Middle frontal gyrus (tissue), 1 donor: Measurements from ENCODE around the gene BMPR1B.

ENCODE experiments used
- DNase-seq: peaks from one replicate; pipeline ENCODE4 v3.0.0-alpha.2; 2015; ENCODE audit warnings: low spot score; ENCODE audit errors: extremely low spot score

BMPR1B gene

DNA sequence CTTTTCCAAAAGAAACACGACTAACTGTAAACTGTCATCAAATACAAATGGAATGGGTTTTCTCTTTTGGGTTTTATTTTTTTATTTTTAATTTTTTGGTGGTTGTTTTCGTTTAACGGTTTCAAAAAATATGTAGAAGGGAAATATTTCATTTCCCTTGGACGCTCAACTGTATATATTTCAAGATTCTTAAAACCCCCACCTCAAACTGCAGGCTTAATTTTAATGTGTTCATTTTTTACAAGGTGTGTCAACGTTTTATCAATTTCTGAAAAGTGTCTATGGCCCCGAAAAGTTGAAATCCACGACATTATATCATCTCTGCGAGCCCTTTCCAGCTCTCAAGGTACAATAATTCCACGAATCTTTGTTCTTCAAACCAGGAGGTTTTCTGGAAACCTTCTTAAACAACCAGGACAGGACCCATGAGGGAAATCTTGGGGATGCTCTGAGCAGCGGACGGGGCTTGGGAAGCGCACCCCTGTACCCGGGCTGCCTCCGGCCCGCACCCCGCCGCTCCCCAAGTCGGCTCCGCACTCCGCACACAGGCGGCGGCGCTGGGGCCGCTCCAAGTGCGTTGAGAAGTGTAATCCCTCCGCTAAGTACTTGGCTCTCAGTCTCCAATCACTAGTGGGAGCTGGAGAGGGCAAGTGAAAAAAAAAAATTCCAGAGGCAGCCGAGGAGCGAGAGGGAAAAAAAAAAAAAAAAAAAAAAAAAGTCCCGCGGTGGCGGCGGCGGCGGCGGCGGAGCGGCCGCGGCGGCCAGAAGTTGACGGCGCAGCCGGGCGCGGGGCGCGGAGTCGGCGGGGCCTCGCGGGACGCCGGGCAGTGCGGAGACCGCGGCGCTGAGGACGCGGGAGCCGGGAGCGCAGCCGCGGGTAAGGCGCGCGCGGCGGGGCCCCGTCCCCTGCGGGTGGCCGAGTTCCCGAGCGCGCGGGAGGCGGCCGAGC, at the start of gene BMPR1B:
TSS of gene BMPR1B (plus strand) at position 764 of the 949 bp plus-strand sequence. CDS start 346,470 bp downstream, outside the sequence.
- DNase-seq, result no peak

DNA sequence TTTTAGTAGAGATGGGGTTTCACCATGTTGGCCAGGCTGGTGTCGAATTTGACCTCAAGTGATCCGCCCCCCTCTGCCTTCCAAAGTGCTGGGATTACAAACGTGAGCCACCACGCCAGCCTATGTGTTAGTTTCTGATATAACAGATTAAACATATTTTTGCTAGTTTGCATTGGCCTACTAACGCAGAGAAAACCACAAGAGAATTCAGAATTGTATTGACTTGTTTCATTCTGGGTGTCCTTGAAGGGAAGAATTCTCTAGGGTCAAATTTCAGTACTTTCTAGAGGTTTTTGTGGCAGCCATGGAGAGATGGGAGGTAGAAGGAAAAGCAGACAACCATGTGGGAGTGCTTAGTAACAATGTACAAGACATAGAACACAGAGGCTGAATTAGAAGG, 46.1 kb upstream of the BMPR1B start:
- DNase-seq, result no peak

DNA sequence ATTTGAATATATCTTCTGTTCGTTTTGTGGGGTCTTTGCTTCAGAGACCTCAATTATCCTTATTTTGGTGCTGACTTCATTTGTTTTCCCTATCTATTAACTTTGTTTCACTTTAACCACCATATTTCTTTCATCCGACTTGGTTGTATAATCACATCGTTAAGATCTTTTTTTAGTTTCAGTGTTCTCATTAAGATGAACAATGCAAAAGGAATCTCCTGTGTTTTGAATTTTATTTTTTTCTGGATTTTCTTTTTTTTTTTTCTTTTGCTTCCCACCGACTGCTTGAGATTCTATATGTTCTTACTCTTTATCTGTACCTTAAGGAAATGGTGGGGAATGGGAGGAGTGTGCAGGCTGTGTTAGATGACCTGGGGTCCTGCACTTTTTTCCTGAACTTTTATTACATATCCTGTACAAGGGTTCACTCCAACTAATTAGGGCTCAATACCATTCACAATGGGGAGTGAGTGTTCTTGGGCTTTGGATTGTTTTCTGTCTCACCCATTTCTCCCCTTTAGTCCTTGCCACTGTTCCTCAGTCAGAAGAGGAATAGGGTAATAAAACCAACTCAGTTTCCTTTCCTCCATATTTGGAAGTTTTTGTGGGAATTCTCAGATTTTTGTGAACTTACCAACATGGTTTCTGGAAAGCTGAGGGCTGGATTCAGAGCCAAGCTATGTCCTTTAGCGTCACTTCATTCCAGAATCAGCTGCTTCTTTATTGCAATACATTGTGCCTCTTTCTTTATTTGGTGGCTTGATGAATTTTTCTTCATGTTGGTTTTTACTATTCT, 43.2 kb upstream of the BMPR1B start:
- DNase-seq, result no peak

DNA sequence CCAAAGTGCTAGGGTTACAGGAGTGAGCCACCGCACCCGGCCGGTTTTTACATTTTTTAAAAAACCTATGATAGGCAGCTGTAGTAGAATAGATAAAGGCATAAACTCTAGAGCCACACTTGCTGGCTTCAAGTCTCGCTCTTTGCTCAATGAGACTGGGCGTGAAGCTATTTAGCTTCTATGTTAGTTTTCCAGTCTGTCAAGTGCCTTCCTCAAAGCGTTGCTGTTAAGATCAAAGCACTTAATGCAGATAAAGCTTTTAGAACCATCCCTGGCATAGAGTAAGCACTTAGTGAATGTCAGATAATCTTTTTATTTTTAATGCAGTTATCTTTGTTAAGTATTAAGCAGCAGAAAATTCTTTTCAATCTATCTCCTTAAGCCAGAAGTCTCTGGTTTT, 42.0 kb upstream of the BMPR1B start:
- DNase-seq, result no peak

DNA sequence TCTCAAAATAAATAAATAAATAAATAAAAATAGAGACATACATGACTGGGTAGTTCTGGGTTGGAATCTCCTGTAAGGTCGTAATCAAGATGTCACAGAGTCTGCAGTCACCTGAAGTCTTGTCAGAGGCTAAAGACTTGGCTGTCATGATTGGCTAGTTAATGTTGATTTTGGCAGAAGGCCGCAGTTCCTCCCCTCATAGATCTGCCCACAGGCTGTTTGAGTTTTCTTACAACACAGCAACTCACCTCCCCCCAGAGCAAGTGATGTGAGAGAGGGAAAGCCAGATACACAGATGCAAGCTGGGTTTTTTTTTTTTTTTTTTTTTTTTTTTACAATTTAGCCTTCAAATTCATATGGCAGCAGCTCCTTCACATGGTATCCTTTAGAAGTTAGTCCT, 36.4 kb upstream of the BMPR1B start:
- no peak for DNase-seq

DNA sequence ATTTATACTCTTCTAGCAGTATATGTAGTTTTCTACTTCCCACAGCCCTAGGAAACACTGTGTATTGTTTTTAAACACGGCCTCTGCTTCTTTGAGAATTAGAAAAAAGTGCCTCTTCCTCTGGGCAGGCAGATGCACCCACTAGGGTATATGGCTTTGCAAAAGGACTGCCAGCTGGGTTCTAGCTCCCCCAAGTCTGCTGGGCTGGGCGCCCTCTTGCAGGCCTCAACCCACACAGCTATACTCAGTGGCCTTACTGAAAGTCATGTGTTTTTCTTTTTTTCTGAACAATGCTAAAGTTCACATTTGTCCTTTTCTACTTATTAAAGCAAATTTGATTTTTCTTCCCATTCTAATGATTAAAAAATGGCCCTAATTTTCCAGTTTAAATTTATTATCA, 35.5 kb upstream of the BMPR1B start:
- no peak for DNase-seq

DNA sequence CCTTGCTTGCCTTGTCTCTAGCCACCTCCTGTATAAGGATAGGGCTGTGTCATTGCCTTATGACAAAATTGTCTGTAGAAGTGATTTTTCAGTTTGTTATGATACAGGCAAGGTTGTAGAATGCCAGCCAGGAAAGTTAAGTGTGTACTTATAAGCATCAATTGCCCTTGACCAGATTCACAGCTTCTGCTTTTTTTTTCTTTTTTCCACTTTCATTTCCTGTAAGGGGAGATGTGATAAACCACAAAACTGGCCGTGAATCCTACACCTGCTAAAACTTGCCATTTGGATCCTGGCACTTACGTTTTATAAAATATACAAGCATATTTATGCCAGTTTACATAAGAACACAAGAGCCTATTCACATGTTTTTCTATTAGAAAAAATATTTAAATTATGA, 35.0 kb upstream of the BMPR1B start:
- DNase-seq, result no peak

DNA sequence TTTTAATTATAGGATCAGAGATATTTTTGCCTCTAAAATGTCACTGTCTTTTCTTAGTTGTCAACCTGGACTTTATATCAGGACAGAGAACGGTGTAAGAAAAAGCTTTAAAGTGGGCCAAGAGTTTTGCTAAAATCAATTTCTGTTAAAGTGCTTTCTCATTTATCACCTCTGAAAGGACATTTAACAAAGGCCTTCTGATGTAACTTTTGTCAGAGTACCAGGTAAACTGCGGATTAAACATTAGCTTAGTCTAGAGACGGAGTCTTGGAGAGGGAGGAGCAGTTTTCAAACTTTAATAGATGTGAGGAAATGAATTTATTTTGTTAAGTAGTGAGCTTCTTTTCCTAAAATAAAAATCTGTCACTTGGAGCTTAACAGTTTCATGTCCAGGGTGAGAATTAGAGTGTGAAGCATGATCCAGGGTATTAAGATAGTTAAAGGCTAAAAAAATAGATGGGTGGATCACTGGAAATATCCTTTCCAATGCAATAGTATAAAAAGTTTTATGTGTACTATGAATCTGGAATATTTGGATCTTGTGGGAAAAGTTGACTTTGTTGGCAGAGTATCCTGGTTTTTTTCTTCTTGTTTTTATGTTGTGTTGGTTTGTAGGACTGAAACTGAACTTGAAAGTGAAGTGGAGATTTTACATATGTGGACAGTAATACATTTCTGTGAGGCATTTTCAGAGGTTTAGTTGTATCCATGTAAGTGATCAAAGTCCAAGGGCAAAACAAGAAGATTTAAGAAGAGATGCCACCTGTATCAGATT, 33.6 kb upstream of the BMPR1B start:
- DNase-seq, result no peak

DNA sequence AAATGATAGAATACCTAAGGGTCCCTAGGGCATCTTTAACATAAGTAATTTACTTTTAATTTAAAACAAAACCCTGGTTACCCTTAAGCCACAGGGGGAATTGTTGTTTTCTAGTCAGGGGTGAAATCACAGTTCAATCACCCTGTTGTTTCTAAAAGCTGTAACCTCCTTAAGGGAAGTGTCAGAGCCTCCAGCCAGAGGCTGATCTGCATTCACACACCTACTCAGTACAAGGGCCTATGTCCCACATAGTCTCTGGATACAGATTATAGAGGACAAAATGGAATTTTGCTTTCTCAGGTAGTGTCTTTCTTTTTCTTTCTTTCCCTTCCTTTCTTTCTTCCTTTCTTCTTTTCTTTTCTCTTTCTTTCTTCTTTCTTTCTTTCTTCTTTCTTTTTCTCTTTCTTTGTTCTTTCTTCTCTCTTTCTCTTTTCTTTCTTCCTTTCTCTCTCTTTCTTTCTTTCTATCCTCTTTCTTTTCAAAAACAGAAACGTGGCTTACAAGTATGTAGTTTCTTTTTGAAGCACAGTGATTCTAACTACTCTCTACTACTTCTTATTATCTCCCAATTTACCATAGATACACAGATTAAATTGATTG, 31.1 kb upstream of the BMPR1B start:
- no peak for DNase-seq

DNA sequence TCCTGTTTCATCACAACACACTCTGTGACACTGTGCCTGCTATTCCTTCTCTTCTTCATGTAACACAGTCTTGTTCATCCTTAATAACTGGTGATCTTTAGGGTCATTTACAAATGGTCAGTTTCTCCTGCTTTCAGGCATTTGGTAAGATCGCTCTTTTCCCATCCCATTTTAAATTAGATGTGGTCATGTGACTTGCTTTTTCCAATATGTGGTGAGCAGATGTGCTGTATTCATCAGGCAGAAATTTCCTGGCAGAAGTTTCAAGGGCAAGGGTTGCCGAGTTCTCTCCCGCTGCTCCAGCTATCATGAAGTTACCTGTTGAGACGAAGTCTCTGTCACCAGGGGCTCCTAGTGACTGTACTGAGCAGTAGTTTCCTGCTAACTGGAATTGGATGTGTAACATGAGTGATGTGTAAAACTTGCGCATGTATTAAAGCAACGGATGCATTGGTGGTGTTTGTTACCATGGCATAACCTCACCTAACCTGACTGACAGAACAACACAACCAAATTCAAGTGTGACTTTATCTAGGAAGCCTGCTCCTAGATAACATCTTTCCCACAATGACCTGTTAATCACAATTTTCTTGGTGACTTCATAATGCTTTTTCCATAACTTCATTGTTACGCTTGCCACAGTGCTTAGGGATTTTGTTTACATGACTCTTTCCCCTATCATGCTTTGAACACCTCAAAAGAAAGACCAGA, 29.5 kb upstream of the BMPR1B start:
- no peak for DNase-seq

DNA sequence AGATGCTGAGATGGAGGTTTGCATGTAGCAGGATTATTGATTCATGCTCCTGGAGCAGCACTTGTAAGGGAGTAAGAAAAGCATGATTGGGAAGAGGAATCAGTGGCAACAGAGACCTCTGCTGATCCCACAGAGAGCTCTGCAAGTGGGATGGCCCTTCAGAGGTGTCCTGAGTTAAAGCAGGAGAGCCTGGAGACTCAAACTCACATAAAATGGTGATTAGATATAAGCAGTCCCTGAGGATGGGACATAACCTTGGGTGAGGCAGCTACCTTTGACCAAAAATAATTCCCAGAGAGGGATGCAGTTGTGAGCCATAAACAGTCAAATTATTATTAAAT, 25.4 kb upstream of the BMPR1B start:
- no peak for DNase-seq

DNA sequence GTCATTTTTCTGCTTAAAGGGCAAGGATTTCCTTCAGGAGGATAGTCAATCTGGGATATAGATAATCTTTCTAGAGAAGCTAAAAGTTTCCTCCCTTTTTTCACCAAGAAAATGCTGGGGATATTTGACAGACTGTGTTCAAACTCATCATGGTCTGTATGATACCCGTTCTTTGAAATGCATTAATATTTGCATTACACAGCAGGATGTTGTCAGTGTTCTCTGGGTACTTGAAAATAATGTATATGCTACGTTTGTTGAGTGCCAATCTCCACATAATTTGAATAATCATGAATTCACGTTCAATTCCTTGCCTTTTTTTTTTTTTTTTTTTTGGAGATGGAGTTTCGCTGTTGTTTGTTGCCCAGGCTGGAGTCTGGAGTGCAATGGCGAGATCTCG, 18.0 kb upstream of the BMPR1B start:
- no peak for DNase-seq

DNA sequence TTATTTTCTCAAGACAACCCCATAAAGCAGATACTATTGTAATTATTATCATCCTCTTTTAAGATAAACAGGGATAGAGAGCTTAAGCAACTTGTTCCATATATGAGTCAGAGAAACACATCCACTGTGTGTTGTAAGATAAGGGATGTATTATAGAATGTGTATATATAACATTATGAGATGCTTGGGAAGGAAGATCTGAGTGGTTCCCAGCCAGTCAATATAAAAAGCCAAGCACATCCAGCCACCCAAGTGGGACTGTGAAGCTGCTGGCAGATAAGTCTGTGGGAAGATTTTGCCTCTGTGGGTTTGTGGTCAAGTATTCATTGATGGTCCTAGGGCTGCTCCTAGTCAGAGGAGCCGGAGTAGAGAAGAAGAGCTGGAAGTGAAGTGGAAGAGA, 16.5 kb upstream of the BMPR1B start:
- DNase-seq, result no peak

DNA sequence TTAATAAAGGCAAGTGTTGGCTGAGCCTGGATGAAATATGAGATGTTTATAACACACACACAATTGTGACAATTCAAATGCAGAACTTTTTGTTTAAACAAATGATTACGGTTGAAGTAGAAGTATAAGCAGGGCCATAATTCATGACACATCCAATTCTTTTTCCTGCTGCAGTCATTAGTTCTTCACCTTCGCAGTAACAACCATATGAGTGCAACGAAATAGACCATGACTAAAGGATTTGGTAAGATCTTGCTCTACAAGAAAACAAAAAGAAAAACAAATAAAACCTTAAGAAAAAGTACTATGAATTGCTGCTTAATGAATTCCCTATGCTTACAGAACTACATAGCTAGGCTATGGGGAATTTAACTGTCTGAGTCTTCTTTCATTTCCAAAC, 13.9 kb upstream of the BMPR1B start:
- no peak for DNase-seq

DNA sequence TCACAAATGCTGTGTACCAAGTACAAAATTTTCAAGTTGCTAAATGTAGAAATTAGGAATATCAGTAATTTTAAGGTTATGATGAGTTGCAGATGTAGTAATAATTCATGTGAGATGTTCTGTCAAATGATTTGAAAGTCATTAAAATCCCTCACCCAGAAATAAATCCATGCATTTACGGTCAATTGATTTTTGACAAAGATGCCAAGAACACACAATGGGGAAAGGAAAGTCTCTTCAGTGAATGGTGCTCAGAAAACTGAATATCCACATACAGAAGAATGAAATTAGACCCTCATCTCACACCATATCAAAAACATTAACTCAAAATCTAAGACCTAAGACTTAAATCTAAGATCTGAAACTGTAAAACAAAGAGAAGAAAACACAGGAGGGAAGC, 12.9 kb upstream of the BMPR1B start:
- DNase-seq, result no peak

DNA sequence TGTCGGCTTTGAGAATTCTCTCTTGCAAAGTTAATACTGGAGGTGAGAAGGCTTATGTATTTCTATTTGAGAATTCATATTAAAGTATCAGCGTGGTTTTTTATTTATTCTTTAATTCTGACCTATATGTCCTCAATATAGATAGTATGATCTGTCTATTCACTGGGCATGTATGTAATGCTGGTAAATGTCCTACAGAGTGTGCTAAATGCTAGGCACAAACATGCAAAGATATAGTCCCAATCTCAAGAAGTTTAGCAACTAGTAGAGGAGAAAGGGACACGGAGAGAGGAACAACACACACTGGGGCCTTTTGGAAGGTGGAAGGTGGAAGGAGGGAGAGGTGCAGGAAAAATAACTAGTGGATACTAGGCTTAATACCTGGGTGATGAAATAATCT, 11.0 kb upstream of the BMPR1B start:
- DNase-seq, result no peak

DNA sequence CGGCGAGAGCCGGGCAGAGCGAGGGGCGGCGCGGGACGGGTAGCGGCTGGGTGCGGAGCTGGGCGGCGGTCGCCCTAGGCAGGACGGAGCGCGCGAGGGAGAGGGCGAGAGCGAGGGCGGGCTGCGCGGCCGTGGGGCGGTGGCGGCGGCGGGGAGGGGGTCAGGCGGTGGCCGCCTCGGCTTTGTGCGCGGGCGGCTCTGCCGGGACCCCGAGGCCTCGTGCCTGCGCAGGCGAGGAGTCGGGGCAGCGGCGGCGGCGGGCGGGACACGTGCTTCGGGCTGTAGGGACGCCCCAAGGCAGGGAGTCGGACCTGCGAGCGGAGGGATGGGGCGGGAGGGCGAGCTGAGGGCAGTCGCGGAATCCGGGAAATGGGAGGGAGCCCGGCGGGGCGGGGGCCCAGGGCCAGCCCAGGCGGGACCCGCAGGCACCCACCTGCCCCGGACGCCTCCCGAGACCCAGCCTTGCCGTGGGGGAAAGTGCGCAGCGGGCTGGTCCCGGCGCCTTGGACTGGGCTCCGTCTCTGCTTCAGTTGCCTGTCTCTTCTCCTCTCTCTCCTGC, 465 bp downstream of the BMPR1B start:
- no peak for DNase-seq

DNA sequence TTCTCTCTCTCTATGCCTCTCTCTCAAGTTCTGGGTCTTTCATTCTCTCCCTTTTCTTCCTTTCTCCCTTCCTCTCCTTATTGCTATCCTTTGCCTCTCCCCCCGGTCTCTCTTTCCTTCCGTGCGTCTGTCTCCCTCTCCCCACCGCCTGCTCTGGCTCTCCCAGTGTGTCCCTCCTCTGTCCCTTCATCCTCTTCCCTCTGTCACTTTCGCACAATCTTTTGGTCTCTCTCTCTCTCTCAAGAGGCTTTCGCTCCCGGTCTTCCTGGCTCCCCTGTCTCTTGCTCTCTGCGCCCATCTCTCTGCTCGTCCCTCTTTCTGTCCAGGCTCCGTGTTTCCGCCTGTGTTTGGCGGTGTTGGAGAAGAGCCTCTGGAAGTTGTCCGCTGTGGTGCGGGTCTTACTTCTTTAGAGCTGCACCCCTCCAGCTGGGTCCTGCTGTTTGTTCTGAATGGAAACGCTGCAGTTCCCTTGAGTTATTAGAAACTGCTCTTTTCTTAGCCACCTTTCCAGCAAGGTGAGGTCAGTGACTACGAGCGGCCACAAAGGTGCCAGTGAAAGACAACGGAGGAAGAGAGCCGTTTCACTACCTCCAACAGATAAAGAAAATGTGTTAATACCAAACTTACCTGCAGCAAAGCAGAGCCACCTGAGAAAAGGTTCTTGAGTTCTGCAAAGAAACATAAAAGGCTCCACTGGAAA, 1.1 kb downstream of the BMPR1B start:
- DNase-seq, result no peak

DNA sequence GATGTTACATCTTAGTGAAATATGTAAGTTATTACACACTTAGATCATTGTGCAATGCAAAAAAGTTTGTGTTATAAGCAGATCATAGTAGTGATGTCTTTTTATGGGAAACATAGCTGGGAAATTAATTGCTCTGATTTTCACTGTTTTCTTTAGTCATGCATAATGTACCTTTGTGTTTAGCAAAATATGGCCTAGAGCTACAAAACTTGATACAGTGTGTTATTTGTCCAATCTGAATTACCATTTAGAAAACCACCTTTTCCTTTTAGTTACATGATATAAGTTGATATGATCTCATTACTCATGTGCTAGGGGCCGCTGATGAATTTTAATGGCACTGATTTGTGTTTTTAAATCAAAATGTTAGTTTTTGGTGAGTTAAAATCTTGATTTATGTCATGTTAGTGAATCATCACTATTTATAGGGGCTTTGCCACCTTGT, 2.0 kb downstream of the BMPR1B start:
- no peak for DNase-seq

DNA sequence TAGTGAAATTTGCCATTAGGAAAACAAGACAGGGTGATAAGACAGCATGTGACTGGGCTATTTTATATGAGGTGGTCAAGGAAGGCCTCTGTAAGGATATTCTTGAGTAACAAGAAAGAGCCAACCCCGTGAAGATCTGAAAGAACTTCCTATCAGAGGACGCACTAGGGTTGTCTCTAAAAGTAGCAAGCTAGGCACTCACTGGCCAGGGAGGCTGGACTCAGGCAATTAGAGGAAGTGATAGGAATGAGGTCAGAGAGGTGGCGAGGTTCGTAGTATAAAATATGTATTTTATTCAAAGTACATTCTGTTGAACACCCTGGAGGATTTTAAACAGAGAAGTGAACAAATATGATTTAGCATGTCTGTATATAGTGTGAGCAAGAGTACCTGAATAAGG, 4.6 kb downstream of the BMPR1B start:
- DNase-seq, result no peak
